ENCODE measurements around the gene ZNF362. TPM values are rescaled to one million over a fixed set of nuclear protein-coding genes. Genes with fewer than 3 reads are reported as not detected.

The ZNF362 gene
- total RNA-seq, 2 experiments from 2014 or later = 18.1 to 18.7 TPM

GRCh38 chr1:33346927-33347649 is 90.8 kb downstream of the ZNF362 start:
- Mint-ChIP-seq H3K4me3 (peak overlapping the region; percentile 82), H3K4me1 (peaks cover 48% of the 10 kb centered on the region), H3K27ac (peak overlapping the region; percentile 3), H3K9me3 (no peaks in the 10 kb centered on the region), H3K27me3 (peaks cover 3% of the 10 kb centered on the region), H3K36me3 (ENCODE audit: low read depth) (peaks cover 37% of the 10 kb centered on the region)
- CTCF ChIA-PET = no interaction called here
- POLR2A ChIA-PET = interaction anchor here (1.9 to 2.1 kb wide), 2 partner anchors 8 to 17 kb away, joined by 5 read pairs; no protein-coding TSS in a partner anchor
- no peak for DNase-seq

DNA sequence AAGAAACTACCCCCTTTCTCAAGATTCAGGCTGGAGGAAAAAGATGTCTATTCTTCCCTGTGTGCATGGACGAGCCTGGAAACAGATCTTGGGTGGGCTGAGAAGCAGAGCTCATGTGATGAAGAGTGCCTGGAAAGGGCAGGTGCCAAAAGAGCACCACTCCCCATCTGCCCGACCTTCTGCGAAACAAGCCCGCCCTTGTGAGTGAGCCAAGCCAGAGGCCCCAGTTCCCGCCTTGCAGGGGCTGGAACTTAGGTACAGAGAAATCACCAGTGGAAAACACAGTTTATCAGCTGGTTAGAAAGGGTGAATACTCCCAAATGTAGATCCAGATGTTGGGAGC is 91.3 kb downstream of the ZNF362 start:
- CTCF ChIA-PET = no interaction called here

DNA sequence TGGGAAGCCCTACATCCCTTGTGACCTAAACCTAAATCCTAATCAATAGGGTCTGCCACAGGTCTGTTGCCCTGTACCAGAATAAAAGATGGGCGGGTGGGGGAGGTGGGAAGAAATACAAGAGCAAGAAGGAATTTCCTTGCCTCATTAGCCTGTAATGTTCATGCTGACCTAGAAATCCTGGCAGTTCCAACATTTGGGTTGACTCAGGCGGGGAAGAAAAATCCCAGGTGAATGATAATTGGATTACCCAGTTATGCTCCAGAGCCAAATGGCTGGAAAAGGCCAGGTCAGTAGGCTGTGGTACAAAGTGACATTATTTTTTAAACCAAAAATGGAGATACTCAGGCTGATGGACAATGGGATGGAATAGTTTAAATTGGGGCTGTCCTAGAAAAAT is 91.9 kb downstream of the ZNF362 start:
- ChIA-PET CTCF (interaction anchor here (1.0 to 1.1 kb wide), 2 partner anchors 50 to 53 kb away, joined by 4 read pairs; no protein-coding TSS in a partner anchor), POLR2A (interaction anchor here (0.6 to 2.1 kb wide), 4 partner anchors 9 to 88 kb away, joined by 3 to 5 read pairs (median 4); no protein-coding TSS in a partner anchor)
- Mint-ChIP-seq H3K4me3 (peak overlapping the region; percentile 82), H3K4me1 (peaks cover 47% of the 10 kb centered on the region), H3K36me3 (ENCODE audit: low read depth) (peaks cover 31% of the 10 kb centered on the region), H3K9me3 (no peaks in the 10 kb centered on the region), H3K27ac (peak overlapping the region; percentile 83), H3K27me3 (peaks cover 3% of the 10 kb centered on the region)
- DNase-seq = no peak

More for the DNA sequence above, 91.3 kb downstream of the ZNF362 start:
- no peak for DNase-seq
- Mint-ChIP-seq H3K9me3 (no peaks in the 10 kb centered on the region), H3K4me3 (peak overlapping the region; percentile 82), H3K27ac (peak overlapping the region; percentile 3), H3K36me3 (ENCODE audit: low read depth) (peaks cover 36% of the 10 kb centered on the region), H3K27me3 (peaks cover 3% of the 10 kb centered on the region), H3K4me1 (peaks cover 48% of the 10 kb centered on the region)
- POLR2A ChIA-PET = interaction anchor here (0.6 to 2.1 kb wide), 3 partner anchors 8 to 33 kb away, joined by 3 to 5 read pairs (median 5); no protein-coding TSS in a partner anchor

GRCh38 chr1:33348676-33349080 is 92.4 kb downstream of the ZNF362 start:
- Mint-ChIP-seq H3K27ac (peak overlapping the region; percentile 83), H3K9me3 (no peaks in the 10 kb centered on the region), H3K4me1 (peaks cover 47% of the 10 kb centered on the region), H3K27me3 (peaks cover 3% of the 10 kb centered on the region), H3K36me3 (ENCODE audit: low read depth) (peaks cover 31% of the 10 kb centered on the region), H3K4me3 (peak overlapping the region; percentile 82)
- ChIA-PET CTCF (interaction anchor here (1.0 to 1.1 kb wide), 2 partner anchors 51 to 54 kb away, joined by 4 read pairs; no protein-coding TSS in a partner anchor), POLR2A (interaction anchor here (0.7 to 2.7 kb wide), 7 partner anchors 10 to 221 kb away, joined by 3 to 12 read pairs (median 5); no protein-coding TSS in a partner anchor)
- DNase-seq = peak; percentile 25

- peak overlapping the region; percentile 82 for H3K4me3 Mint-ChIP-seq
- POLR2A ChIA-PET = interaction anchor here (0.7 to 2.7 kb wide), 14 partner anchors 9 to 222 kb away, joined by 3 to 12 read pairs (median 4); partner anchors contain the start of gene ZSCAN20
- H3K27ac Mint-ChIP-seq = peak overlapping the region; percentile 83
- peaks cover 31% of the 10 kb centered on the region for H3K36me3 Mint-ChIP-seq (ENCODE audit: low read depth)
- CTCF ChIA-PET = interaction anchor here (1.0 to 2.0 kb wide), 5 partner anchors 51 to 222 kb away, joined by 3 to 12 read pairs (median 4); no protein-coding TSS in a partner anchor
- no peaks in the 10 kb centered on the region for H3K9me3 Mint-ChIP-seq
- DNase-seq = peak; percentile 55
- H3K4me1 Mint-ChIP-seq = peaks cover 47% of the 10 kb centered on the region
- peaks cover 3% of the 10 kb centered on the region for H3K27me3 Mint-ChIP-seq
These were observed 92.9 kb downstream of the ZNF362 start for GRCh38 chr1:33349081-33349759.

GRCh38 chr1:33349778-33350610 is 93.7 kb downstream of the ZNF362 start:
- Mint-ChIP-seq H3K9me3 (no peaks in the 10 kb centered on the region), H3K27ac (peak overlapping the region; percentile 84), H3K4me1 (peaks cover 47% of the 10 kb centered on the region), H3K27me3 (peaks cover 3% of the 10 kb centered on the region), H3K4me3 (peak overlapping the region; percentile 86), H3K36me3 (ENCODE audit: low read depth) (peaks cover 28% of the 10 kb centered on the region)
- DNase-seq = peak; percentile 84
- ChIA-PET POLR2A (interaction anchor here (0.7 to 2.7 kb wide), 13 partner anchors 9 to 223 kb away, joined by 3 to 12 read pairs (median 4); partner anchors contain the start of gene ZSCAN20), CTCF (interaction anchor here (0.7 to 2.0 kb wide), 7 partner anchors 10 to 251 kb away, joined by 3 to 12 read pairs (median 4); partner anchors contain the start of gene TRIM62)

Other genes with a start within 250 kb of the ZNF362 start
- 100 to 1,000 TPM; 189 to 192 TPM for gene AK2, start 219.6 kb upstream of the ZNF362 start, total RNA-seq
- 1 to 10 TPM; 3.9 to 4.5 TPM for gene AZIN2, start 175.3 kb upstream of the ZNF362 start, total RNA-seq
- 10 to 100 TPM; 10.3 to 11.5 TPM for gene TRIM62, start 74.4 kb upstream of the ZNF362 start, total RNA-seq
- not detected for gene A3GALT2, start 64.6 kb downstream of the ZNF362 start, total RNA-seq
- gene PHC2, start 174.6 kb downstream of the ZNF362 start, total RNA-seq = 10 to 100 TPM; 41.3 to 42.9 TPM
- gene ZSCAN20, start 216.2 kb downstream of the ZNF362 start, total RNA-seq = 1 to 10 TPM; 2.1 to 2.3 TPM

Measured in activated CD4-positive, alpha-beta memory T cell treated with anti-CD3 and anti-CD28 coated beads, Interleukin-2, amount 10 ng/mL, durations not matched to agents 7 days and 5 days (primary cell).